Sigmoid colon (tissue), 7 donors: Measurements from ENCODE around the gene BTG2. TPM values are rescaled to one million over a fixed set of nuclear protein-coding genes. Genes with fewer than 3 reads are reported as not detected.

Experiments
- DNase-seq: peaks from one replicate; pipeline ENCODE4 v3.0.0-alpha.2; 2019
- H3K27ac ChIP-seq, 4 donors: fragments of 200-600 bp; sonication (generic); one replicate each; pipeline ENCODE4 v1.5.1; 2016 to 2019; ENCODE audit warnings: mild to moderate bottlenecking in 1 of 4
- H3K27me3 ChIP-seq, 3 donors: fragments of 200-600 bp; sonication (generic); one replicate each; pipeline ENCODE4 v1.5.1; 2019; ENCODE audit warnings: mild to moderate bottlenecking in 1 of 3
- H3K36me3 ChIP-seq, 4 donors: fragments of 200-600 bp; sonication (generic); one replicate each; pipeline ENCODE4 v1.5.1; 2016 to 2019
- H3K4me1 ChIP-seq, 4 donors: fragments of 200-600 bp; sonication (generic); one replicate each; pipeline ENCODE4 v1.5.1; 2017 to 2019
- H3K4me3 ChIP-seq, 4 donors: fragments of 200-600 bp; sonication (generic); one replicate each; pipeline ENCODE4 v1.5.1; 2017 to 2019; ENCODE audit warnings: mild to moderate bottlenecking in 2 of 4, moderate library complexity in 1 of 4
- H3K9me3 ChIP-seq, 4 donors: fragments of 200-600 bp in 3 of 4; sonication (generic) in 3 of 4; one replicate each; pipeline versions ENCODE4 v1.5.1 to v1.6.1; 2013 to 2019
- CTCF ChIP-seq, 4 experiments: fragments of 450-650 bp in 3 of 4; fragments of 200-600 bp in 1 of 4; IDR thresholded peaks; one replicate each; pipeline ENCODE4 v1.5.1; 2016 to 2019; ENCODE audit warnings: antibody characterized with exemption in 4 of 4, mild to moderate bottlenecking in 3 of 4, moderate library complexity in 2 of 4
- EP300 ChIP-seq, 4 donors: sonication (generic); formaldehyde crosslinking; IDR thresholded peaks; one replicate each; pipeline ENCODE4 v1.6.1; 2017; ENCODE audit warnings: antibody characterized with exemption in 4 of 4
- POLR2A ChIP-seq, 2 donors: fragments of 450-650 bp; IDR thresholded peaks; one replicate each; pipeline ENCODE4 v1.6.1; 2016; ENCODE audit warnings: antibody characterized with exemption in 2 of 2, mild to moderate bottlenecking in 2 of 2, moderate library complexity in 2 of 2
- POLR2AphosphoS5 ChIP-seq, 4 donors: sonication (generic); formaldehyde crosslinking; IDR thresholded peaks; one replicate each; pipeline ENCODE4 v1.6.1; 2017; ENCODE audit warnings: antibody characterized with exemption in 4 of 4
- WGBS, 2 donors: extraction: QIAGEN DNeasy Blood & Tissue Kit; methylation state at CpG; one replicate each; pipeline ENCODE4 v1.1.7; 2013; 5-methylcytosine and 5-hydroxymethylcytosine counted together
- intact Hi-C: fragments of 100-400 bp; cut with DNase I; formaldehyde crosslinking; loops from one replicate; pipeline ENCODE4 v1.15.1; 2023
- polyA plus RNA-seq, 3 donors: library from polyadenylated mRNA; stranded (reverse); fragments of 200-250 nt; gene quantifications; one replicate each; pipeline ENCODE4 v1.2.3, GENCODE V29; 2013
- total RNA-seq, 4 donors: library from RNA; depleted of rRNA; stranded (reverse); fragments of >200 nt; gene quantifications; one replicate each; pipeline ENCODE4 v1.1.0, GENCODE V29; 2016
- donor health status: healthy with polysubstance abuse.
- donor health status: Bipolar disorder and iron deficiency.
- donor health status: healthy.

BTG2 gene
- total and polyA plus RNA-seq, 7 donors: 37.2 to 397 (median 81.0) TPM

GRCh38 chr1:203327684-203328457, 22.6 kb downstream of the BTG2 start:
- 1 to 4% methylated on average over 31 of the region's 31 CpGs for WGBS, 2 donors

GRCh38 chr1:203328714-203329122, 23.4 kb downstream of the BTG2 start:
- 24 to 76% methylated on average over 7 of the region's 7 CpGs for WGBS, 2 donors
- H3K4me3 ChIP-seq: no peak overlapping the region
- H3K36me3 ChIP-seq: no peaks in the 10 kb centered on the region
- no peaks in the 10 kb centered on the region for H3K9me3 ChIP-seq
- DNase-seq: no peak
- peaks cover 0 to 35% (median 32%) of the 10 kb centered on the region in 4 donors for H3K4me1 ChIP-seq
- no peaks in the 10 kb centered on the region for H3K27me3 ChIP-seq
- H3K27ac ChIP-seq: peak overlapping the region in 3 of 4 donors; percentile 87 to 95 (median 94)
- intact Hi-C loops: no loop called here
- TF ChIP-seq POLR2A (IDR thresholded peaks at IDR 0.05): no peak
- peak in 1 of 4 experiments; percentile 20 for TF ChIP-seq CTCF (IDR thresholded peaks at IDR 0.05)

More at GRCh38 chr1:203327684-203328457, 22.6 kb downstream of the BTG2 start:
- intact Hi-C loops: loop anchor here (1.0 kb wide), 1 partner anchor 55 kb away; no protein-coding TSS in a partner anchor
- Histone ChIP-seq H3K36me3 (no peaks in the 10 kb centered on the region), H3K27ac (peak overlapping the region; percentile 87 to 95 (median 94)), H3K4me1 (peaks cover 0 to 42% (median 36%) of the 10 kb centered on the region in 4 donors), H3K4me3 (peak overlapping the region; percentile 29 to 57 (median 54)), H3K9me3 (no peaks in the 10 kb centered on the region), H3K27me3 (no peaks in the 10 kb centered on the region)
- TF ChIP-seq POLR2AphosphoS5 (IDR thresholded peaks at IDR 0.05) (no peak), EP300 (IDR thresholded peaks at IDR 0.05) (no peak), POLR2A (IDR thresholded peaks at IDR 0.05) (peak in 1 of 2 donors; percentile 18), CTCF (IDR thresholded peaks at IDR 0.05) (peak; percentile 26 to 55 (median 48))
- no peak for DNase-seq

GRCh38 chr1:203331224-203331623, 25.9 kb downstream of the BTG2 start:
- WGBS, 2 donors: 80 to 82% methylated on average over 1 of the region's 1 CpG
- intact Hi-C loops: no loop called here
- Histone ChIP-seq H3K36me3 (no peaks in the 10 kb centered on the region), H3K4me3 (no peak overlapping the region), H3K4me1 (peaks cover 0 to 17% (median 14%) of the 10 kb centered on the region in 4 donors), H3K27me3 (no peaks in the 10 kb centered on the region), H3K9me3 (no peaks in the 10 kb centered on the region), H3K27ac (no peak overlapping the region)
- TF ChIP-seq POLR2AphosphoS5 (IDR thresholded peaks at IDR 0.05) (no peak), CTCF (IDR thresholded peaks at IDR 0.05) (no peak), POLR2A (IDR thresholded peaks at IDR 0.05) (no peak), EP300 (IDR thresholded peaks at IDR 0.05) (no peak)
- DNase-seq: no peak

- H3K4me3 ChIP-seq: no peak overlapping the region
- no peaks in the 10 kb centered on the region for H3K36me3 ChIP-seq
- no peak for DNase-seq
- intact Hi-C loops: no loop called here
- no peak for TF ChIP-seq POLR2AphosphoS5 (IDR thresholded peaks at IDR 0.05)
- TF ChIP-seq EP300 (IDR thresholded peaks at IDR 0.05): no peak
- no peak for TF ChIP-seq POLR2A (IDR thresholded peaks at IDR 0.05)
- no peak for TF ChIP-seq CTCF (IDR thresholded peaks at IDR 0.05)
- H3K9me3 ChIP-seq: no peaks in the 10 kb centered on the region
- H3K27ac ChIP-seq: peak overlapping the region in 1 of 4 donors; percentile 30
- WGBS, 2 donors: 81 to 93% methylated on average over 4 of the region's 4 CpGs
- no peaks in the 10 kb centered on the region for H3K27me3 ChIP-seq
- H3K4me1 ChIP-seq: peaks cover 0 to 4% (median 1%) of the 10 kb centered on the region in 4 donors
Observed at GRCh38 chr1:203335503-203335902, 30.2 kb downstream of the BTG2 start.
